NCI-H1436 (cell line): ENCODE data around the gene SELPLG.
"Not testable (repeated sequence)": the region's sequence is repeated elsewhere in the genome, so short reads cannot be mapped to it uniquely, and the experiment has no call there.

Experiments
- DNase-seq: peaks from one replicate; lab custom pipeline; 2025; lab: John Stamatoyannopoulos, UW

SELPLG gene

DNA sequence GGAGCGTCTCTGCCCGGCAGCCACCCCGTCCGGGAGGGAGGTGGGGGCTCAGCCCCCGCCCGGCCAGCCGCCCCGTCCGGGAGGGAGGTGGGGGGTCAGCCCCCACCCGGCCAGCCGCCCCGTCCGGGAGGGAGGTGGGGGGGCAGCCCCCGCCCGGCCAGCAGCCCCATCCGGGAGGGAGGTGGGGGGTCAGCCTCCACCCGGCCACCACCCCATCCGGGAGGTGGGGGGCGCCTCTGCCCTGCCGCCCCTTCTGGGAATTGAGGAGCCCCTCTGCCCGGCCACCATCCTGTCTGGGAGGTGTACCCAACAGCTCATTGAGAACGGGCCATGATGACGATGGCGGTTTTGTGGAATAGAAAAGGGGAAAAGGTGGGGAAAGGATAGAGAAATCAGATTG, 22.6 kb upstream of the SELPLG start:
- DNase-seq, result not testable (repeated sequence)

GRCh38 chr12:108655812-108656175, 22.1 kb upstream of the SELPLG start:
- DNase-seq, result not testable (repeated sequence)

- DNase-seq, result not testable (repeated sequence)
Observed at GRCh38 chr12:108654622-108655021, 20.9 kb upstream of the SELPLG start.

DNA sequence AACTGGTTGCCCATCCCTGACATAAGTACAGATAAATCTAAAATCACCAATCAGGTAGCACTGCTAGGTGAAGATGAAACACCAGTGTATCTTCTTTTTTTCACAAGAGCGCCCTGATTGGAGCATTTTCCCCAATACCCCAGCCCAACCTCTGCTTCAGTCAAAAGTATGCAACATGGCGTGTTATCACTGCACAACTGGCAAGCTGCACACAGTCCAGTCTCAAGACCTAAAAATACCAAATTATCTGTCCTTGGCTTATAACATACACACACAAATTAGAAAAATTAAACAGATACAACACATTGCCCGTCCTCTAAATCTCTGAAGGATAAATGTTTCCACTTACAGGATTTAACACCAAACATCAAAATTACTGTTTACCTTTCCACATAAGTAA, 20.2 kb upstream of the SELPLG start:
- DNase-seq, result no peak

DNA sequence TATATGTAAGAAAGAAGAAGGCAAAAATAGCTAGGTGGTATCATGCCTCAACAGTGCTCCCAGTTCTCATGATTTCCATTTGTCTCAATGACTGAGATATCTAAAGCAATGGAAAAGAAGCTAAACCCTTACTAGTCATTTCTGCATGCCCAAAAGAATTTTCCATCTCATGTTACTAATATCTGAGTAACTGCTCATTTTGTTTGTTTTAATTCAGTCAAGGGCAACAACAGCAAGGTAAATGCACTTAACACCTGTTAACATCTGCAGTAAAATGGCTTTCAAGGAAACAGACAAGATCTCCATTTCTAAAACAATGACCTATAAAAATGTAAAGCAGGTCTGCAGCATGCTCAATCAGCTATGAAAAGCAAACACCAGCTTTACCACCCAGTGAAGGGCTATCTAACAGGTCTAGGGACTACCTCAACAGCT, 19.4 kb upstream of the SELPLG start:
- no peak for DNase-seq

DNA sequence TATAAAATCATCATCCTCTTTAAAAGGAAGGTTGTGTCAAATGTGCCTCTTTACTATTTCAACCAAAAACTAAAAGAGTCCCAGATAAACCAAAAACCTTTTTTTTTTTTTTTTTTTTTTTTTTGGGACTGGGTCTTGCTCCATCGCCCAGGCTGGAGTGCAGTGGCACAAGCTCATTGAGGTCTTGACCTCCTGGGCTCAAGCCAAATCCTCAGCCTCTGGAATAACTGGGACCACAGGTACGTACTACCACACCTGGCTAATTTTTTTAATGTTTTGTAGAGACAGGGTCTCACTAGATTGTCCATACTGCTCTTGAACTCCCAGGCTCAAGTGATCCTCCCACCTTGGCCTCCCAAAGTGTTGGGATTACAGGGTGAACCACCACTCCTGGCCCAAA, 16.4 kb upstream of the SELPLG start:
- no peak for DNase-seq

DNA sequence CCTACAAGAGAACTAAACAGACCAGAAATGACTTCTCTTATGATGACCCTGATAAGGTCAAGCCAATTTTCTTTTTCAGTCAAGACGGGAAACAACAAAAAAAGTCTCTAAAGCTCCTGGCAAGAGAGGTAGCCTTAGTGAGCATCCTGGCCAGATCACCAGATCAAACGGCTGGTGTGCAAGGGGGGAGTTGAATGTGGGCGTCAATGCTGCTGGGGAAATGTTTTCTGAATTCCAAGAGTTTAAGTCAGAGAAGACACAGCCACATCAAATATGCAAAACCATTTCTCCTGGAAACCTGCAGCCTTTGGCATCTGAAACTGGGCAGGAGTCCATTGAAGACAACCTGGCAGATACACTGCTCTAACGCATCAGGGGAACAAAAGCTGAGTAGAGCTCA, 16.0 kb upstream of the SELPLG start:
- DNase-seq, result no peak

DNA sequence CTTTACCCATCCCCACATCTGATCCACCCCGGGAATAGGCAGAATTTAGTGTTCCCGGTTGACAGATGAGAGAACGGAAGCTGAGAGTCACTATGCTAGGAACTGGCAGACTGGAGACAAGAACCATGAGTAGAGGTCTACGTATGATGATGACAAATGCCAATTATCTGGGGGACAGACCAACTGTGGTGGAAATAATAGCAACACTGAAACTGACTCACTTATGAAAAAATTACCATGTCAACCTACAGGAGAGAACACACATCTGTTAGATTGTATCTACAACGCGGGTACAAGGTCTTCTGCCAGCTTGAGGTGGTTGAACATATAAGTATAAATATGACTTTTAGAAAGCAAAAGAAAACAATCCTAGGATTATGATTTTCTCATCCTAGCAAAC, 15.4 kb upstream of the SELPLG start:
- DNase-seq, result no peak

DNA sequence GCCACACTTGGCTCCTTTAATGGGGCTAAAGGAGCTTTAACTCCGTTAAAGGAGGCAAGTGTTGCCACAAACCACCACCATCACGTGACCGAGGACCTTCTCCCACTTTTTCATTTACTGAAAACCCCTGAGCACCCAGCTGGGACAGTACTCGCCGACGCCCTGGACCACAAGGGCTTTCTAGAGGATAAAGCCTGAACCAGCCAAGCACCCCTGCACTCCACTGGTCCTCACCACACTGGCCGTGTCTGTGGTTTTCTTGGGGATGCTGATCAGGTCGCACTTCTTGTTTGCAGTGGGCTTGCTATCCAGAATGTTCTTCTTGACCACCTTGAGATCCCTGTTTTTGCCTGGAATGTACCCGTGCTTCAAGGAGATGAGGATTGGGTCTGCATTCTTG, 14.7 kb upstream of the SELPLG start:
- no peak for DNase-seq

DNA sequence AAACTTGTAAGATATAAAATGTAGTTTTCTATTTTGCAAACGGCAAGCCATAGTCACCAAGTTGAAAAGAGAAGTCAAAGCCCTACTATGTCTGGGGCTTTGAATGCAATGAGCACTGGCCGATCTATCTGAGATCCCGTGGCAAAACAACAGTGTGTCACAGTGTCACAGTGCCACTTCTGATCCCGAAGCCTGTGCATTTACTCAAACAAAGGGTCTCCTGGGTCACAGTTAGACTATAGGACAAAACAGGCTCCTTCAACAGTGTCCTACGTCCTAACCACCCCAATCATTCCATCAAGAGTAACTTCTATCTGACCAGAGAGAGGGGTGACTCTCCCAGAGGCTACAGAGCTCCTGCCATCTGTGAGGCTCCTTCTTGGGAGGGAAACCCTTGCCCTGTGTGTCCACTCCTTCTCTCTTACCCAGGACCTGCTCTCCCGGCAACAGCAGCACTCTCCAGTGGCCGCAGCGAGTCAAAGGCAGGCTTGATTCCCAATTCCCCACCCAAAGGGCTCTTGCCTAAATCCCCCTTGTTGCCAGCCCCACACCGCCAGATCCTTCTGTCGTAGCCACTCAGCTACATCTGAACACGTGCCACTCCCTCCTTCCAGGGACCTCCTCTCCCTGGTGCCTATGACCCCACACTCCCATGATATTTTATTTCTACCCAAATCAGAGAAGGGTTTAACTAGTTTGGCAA, 14.0 kb upstream of the SELPLG start:
- DNase-seq, result no peak

DNA sequence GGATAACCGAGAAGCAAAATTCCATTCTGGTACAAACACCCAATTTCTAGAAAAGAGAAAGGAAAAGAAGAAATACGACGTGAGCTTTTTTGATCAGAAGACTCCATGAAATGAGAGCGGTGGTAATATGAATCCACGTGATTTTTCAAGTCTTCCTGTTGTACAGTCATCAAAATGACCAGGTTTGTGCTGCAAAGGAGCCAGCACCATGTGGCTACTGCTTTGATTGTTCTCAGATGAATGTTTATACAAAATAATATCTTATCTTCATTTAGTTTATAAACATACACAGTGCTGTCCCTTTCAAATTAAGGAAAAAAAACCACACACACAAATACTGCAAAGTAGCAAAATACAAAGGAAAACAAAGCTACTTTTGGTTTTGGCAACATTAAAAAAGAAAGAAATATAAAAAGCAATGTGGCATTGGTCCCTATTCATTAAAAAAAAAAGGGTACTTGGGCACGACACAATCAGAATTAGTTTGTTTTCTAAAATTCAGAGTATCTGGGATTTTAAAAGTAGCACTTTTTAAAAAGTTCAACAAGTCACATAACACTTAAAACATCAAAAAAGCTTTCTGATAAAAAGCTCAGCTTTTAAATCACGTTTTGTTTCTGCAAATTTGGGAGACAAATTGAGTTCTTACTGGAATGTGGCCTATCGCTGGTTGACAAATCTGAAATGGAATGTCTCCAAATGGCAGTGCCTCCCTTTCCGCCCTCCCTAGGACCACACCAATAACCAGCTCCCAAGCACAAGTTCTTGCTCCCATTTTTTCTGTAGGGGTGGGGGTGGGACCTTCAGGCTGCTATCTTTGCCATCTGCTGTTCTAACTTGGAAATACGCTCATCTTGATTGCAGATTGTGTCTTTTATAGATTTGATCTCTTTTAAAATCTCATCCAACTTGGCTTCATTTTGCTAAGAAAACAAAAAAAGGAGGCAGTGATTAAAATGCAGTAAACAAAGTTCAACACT, 13.2 kb upstream of the SELPLG start:
- no peak for DNase-seq

DNA sequence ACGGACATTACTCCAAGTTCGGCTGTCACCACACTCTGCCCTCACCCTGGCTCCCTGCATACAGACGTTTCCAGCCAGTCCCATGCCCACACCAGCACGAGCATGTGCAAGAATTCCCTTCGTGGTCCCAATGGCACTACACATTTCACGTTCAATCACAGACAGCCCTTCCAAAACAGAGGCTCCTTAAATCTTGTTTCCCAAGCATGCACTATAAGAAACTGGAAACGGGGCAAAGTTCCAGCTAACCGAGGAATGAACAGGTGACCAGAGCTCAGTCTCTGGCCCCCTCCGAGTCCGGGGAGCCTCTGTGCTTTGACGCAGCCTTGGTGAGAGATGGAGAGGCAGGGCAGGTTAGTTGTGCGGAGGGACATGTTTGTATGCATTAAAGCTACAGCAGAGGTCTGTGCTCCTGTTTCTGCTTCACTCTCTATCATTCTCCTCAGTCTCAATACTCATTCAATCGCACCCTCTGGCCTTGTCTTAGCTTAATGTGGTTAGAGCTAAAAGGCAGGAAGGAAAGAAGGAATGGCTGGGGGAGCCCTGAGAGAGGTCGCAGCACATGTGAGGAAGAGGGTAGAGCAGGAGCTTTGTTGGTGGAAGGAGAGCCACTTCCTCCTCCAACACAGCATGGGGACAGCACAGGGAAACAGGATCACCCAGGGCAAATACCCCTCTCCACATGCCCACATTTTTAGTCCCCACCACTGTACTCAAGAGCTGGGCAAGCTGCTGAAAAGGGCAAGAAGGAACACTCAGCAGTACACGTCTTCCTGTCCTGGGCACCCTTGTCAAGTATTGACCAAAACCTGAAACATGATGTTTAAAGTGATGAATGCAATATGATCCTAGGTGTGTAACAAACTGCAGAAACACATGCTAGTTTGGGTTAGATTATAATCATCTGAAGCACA, 12.2 kb upstream of the SELPLG start:
- no peak for DNase-seq

DNA sequence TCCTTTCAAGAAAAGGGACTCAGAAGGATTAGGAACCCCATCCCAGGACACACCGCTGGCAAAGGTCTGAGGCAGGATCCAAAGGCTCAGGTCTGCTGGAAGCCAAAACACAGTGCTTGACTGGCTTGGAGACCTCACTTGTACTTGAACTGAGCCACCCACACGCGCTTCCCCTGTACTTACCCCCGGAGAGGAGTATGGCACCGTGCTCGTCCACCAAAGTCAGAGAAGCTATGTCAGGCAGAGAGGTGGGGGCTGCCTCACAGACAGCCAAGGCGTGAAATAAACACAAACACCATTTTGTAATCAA, 11.1 kb upstream of the SELPLG start:
- no peak for DNase-seq

GRCh38 chr12:108643941-108644810, 10.5 kb upstream of the SELPLG start:
- DNase-seq, result no peak

DNA sequence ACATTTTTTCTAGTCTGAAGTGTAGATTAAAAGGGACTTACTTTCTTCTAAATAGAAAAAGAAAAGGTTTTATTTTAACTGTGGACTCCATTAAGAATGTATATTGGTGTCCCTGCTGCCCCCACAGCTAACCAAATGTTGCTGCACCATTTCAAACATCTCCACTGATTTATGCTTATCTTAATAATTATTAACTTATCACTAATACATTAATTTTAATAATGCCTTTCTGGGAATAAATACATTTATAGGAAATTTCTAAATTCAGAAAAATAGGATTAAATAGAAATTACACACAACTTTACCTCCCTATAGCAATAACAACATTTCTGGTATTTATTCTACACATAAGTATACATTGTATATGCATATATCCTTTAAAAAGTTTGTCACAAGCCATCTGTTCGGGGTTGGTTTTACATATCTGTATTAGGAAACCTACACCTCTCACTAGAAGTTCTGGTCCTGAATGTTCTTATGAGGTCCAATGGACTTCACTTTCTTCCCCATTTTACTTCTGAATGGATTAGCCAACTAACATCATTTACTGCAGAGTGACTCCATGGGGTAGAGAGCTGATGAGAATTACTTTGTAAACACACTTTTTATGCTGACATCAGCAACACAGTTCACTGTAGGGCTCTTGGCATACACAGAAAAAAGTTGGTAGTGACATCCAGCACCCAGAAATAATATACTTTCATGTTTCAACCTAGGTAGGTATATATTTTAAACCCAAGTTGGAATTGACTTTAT, 9.4 kb upstream of the SELPLG start:
- no peak for DNase-seq

DNA sequence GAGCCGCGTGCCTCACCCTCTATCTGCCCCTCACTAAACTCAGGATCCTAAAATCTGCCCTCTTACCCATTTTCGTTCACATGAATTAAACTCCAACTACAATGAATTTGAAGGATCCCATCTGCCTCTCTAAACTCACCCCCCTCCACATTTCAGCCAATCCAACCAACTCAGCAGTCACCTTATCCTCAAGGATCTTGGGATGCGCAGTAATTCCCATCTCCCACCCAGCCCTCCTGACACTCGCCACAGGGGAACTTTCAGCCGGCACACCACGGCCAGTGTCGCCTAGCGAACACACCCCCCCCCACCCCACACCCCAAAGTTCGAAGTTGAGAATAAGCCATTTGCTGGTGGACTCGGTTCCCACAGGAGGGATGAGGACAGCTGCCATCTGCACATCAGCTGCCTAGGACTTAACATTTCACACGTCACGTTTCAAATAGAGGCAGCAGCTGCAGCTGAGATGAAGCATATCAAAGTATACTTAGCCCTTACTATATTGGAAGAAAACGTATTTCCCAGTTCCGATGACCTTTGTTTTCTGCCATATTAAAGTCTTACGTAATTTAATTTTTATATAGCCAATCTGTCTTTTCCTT, 8.7 kb upstream of the SELPLG start:
- DNase-seq, result no peak

DNA sequence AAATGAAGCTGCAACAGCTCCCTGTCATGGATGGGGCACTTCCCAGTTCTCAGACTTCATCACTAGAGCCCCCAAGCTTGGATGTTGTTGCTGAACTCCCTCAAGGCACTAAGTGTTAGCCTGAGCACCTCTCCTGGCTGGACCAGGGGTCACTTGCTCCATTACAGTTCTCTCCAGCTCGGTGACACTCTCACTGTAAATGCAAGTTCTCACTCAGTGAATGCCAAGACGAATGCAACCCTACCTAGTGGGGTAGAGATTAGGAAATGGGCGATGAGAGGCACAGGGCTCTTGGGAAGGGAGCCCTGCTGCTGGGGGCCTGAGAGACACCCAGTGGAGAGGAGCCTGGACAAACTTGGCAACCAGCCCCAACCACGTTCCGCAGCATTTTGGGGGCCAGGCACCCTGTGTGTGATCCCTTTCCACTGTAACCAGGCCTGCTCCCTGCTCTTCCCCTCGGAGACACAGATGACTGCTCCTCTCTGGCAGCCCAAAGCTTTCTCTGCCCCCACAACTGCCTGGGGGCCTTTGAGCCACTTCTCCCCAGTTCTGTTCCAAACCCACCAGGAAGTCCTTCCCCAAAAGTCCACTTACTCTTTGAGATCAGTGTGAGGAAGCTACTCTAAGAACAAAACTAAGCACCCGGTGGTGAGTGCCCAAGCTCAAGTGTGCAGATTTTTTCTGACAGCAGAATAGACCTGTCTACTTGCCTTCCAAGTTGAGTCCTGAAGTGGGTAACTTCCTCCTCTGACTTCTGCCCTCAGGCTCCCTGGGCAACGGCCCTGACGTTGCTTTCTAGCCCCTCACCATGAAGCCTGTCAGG, 8.0 kb upstream of the SELPLG start:
- no peak for DNase-seq

DNA sequence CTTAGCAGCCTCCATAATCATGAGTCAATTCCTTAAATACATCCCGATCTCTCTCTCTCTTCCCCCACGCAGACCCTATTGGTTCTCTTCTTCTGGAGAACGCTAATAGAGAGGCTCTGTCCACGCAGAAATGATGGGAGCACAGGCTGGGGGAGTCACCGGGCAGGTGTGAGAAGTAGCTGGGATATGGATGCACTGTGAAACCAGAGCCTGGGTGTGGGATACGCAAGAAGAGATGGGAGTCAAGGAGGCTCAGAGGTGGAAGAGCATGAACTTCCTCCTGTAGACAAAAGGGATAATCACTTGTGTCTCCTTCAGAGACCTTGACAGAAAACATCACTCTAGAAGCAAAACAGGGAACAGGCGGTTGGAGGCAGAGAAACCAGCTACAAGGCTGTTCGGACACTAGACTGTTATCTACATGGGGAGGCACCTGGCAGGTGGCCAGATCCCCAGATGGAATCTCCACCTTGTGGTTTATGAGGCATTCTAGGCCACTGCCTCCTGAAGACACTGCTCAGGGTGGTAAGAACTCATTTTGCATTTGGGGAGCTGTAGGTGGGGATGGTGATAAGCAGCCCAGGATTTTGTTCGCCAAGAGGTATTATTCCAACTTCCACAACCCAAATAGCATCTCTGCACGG, 7.2 kb upstream of the SELPLG start:
- no peak for DNase-seq
